Measurements from ENCODE around the gene PRKCA.

PRKCA gene

DNA sequence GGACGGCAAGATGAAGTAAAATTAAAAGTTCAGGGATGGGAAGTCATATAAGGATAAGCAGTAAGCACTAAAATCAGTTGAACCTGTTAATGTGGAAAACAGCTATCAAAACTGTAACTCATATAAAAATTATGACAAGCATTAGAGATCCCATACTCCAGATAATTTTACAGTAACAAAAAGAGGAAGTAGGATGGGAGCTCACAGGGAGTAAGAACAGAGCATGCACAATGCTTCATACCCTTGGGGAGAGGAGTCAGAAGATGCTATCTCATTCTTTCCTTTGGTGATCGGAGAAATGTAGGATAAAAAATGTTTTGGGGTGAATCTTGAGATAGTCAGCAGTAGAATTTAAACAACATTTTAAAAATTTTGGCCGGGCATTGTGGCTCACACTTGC is 367.8 kb downstream of the PRKCA start:
- no peak for DNase-seq (ENCODE audit: low read depth in 2 of 3, low spot score in 1 of 3)

DNA sequence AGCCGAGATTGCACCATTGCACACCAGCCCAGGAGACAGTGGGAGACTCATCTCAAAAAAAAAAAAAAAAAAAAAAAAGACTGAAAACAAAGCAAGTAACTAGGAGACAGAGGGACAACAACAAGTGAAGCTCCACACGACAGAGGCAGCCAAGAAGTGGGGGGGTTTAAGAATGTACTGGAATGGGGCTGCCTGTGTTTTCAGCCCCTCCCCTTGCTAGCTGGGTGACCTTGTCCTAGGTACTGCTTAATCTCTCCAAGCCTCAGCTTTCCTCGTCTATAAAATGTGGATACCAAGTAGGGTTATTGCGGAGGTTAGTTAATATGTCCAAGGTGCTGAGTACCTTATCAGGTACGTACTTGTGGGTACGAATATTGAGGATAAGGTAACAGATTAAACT is 368.7 kb downstream of the PRKCA start:
- no peak for DNase-seq (ENCODE audit: low read depth in 2 of 3, low spot score in 1 of 3)

DNA sequence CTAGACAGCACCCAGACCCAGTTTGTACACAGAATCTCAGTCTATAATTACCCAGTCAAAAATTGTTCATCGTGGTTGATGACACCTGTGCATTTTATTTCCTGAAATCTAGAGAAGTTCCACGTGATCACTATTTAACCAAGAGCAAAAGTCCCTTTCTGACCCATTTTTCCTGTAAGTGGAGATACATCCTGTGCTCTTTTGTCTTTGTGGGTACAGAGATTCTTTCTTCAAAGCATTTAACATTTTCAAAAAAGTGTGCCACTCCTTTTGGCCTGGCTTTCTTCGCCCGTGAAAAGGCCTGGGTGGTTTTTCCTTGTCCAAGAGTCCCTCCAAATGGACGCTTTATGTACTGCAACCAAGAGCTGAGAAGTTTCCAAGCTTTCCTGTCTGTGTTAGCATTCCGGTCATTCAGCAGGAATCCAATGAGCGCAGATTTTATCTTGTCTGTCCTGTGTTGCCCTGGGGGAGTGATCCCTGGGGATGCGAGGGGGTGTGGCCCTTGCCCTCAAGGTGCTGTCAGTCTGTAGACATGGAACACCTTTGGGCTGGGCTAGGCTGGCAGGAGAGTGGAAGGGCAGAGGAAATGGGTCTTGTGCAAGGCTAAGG is 371.4 kb downstream of the PRKCA start:
- DNase-seq (ENCODE audit: low read depth in 2 of 3, low spot score in 1 of 3): peak in 1 of 3 donors; percentile 20

DNA sequence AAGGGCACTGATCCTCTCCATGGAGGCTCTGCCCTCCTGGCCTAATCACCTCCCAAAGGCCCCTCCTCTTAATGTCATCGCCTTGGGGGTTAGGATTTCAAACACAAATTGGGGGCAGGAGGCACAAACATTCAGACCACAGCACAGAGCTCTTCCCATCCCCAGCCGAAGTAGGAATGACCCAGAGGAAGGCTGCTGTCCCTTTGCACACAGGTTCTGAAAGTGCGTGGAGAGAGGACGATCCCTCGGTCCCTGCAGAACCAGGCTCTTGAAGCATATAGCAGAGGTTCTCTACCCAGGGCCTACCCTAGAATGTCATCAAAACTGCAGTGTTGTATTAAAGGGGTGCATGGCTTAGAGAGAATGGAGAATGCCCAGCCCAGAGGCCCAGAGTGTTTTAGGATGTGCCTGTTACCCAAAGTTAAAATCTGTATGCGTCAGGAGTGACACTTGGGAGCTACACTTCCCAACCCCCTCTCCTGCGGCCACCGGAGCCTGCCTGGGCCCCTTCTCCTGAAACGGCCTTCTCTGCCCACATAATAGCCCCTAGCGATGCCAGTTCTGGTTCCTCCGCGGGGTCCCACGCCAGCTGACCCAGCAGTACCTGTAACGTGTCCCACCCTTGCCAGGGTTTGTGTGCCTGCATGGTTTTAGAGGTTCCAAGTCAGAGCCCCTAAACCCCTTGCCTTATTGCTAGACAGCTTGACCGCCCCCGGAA is 373.0 kb downstream of the PRKCA start:
- no peak for DNase-seq (ENCODE audit: low read depth in 2 of 3, low spot score in 1 of 3)

DNA sequence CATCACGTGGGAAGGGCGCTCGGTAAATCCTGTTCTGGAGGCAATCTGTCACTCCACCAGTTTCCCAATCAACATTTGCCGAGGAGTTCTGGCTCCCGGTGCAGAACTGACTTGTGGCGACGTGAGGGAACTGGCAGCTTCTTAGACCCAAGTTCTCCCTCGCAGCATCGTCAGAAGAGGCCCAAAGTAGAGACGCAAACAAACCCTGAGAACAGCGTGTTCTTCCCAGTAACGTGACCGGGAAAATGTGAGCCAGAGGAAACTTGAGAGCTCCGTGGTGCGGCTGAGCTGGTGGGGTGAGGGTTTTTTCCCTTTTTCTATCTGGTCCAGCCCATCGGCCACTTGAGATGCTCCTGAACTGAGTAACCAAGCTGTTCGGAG is 373.6 kb downstream of the PRKCA start:
- DNase-seq (ENCODE audit: low read depth in 2 of 3, low spot score in 1 of 3): no peak

DNA sequence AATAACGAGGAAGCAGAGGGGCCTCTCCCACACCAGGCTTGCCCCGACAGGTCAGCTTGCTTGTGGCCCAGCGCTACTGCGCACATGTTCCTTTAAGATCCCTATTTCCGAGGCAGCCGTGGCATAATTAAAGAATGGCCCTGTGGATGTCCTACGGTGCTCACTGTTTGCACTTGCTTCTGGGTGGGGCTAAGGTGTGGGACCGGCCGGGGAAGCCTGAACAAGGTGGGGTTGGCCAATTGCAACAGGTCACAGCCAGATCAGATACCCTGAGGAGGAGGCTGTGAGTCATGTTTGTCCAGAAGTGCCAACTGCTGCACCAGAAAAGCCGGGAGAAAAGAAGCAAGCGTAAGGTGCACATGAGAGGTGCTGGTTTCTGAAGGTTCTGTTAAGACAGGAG is 374.0 kb downstream of the PRKCA start:
- no peak for DNase-seq (ENCODE audit: low read depth in 2 of 3, low spot score in 1 of 3)

DNA sequence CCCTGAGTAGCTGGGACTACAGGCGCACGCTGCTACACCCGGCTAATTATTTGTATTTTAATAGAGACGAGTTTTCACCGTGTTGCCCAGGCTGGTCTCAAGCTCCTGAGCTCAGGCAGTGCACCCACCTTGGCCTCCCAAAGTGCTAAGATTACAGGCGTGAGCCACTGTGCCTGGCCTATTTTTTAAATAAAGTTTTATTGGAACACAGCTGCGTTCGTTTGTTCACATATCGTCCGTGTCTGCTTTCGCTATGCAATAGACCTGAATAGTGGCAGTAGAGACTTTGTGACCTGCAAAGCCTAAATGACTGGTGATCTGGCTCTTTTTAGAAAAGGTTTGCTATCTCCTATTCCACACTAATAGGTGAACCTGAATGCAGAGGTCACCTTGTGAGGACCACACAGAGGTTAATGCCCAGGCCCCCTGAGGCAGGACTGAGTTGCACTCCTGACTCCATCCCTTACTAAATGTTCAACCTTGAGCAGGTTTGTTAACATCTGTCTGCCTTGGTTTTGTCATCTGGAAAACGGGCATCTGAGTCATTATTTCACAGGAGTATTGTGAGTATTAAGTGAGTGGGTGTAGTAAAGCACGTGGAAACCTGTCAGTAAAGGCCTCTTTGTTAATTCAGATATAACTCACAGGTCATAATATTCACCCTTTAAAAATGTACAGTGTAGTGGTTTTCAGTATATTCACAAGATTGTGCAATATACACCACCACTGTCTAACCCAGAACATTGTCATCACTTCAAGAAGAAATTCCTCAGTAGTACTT is 375.0 kb downstream of the PRKCA start:
- peak in 1 of 3 donors; percentile 23 for DNase-seq (ENCODE audit: low read depth in 2 of 3, low spot score in 1 of 3)

DNA sequence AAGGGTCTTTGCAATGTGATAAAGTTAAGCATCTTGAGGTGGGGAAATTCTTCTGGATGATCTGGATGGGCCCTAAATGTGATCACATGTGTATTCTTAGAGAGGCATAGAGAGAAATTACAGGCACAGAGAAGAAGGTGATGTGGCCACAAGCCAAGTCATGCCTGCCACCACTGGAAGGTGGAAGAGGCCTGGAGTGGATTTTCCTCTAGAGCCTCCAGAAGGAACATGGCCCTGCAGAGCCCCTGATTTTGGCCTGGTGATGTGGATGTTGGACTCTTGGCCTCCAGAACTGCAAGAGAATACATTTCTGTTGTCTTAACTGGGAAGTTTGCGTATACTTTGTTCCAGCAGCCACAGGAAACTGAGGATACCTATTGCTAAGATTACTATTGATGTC is 375.6 kb downstream of the PRKCA start:
- no peak for DNase-seq (ENCODE audit: low read depth in 2 of 3, low spot score in 1 of 3)

DNA sequence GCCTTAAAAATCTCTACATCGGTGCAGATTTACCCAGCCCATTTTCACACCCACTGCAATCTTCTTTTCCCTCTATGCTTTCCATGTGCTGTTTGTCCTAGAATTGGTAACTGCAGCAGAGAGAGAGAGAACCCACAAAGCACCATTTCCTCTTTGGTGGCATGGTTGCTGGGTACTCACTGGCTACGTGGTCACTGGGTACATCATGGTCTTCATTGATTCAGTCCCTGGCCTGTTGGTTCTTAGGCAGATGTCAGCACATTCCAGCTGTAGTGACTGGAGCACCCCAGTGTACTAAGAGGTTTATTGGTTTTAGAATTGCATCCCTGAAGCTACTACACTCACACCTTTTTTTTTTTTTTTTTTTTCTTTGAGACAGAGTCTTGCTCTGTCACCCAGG is 376.4 kb downstream of the PRKCA start:
- DNase-seq (ENCODE audit: low read depth in 2 of 3, low spot score in 1 of 3): no peak

DNA sequence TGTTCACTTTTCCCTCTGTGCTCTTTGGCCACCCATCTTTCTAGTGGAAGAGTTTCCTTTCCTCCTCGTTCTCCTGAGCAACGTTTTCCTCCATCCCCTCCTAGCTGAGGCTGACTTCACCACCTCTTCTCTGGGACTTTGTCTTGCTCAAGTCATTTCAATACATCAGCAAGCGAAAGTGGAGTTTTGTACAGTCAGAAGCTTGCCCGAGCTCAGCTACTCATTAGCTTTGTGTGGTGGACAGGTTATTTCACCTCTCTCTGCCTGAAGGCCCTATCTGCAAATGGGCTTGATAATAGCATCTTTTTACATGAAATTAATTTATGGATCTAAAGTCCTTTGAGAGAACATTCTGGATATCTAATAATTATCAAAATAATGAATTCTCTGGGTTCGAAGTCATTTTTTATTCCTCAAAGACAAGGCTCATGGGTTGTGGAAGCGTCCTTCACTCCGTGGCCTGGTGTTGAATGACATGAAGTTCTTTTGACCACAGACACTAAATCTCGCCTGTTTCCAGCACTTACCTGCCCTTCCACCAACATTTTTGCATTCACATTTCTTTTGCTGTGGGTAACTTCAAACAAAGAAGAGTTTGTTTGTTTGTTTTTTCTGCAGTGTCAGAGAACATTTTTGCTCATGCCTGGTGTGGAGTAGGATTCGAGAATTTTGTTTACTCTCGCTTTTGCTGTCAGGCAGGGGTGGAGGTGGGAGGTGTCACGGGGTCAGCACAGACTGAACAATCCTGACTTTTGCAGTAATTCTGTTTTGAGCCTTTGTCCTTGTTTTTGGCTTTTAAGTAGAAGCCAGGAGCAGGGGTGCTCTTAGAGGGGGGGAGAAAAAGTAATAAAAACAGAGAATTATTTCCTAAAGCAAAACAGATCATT is 377.5 kb downstream of the PRKCA start:
- DNase-seq (ENCODE audit: low read depth in 2 of 3, low spot score in 1 of 3): no peak

DNA sequence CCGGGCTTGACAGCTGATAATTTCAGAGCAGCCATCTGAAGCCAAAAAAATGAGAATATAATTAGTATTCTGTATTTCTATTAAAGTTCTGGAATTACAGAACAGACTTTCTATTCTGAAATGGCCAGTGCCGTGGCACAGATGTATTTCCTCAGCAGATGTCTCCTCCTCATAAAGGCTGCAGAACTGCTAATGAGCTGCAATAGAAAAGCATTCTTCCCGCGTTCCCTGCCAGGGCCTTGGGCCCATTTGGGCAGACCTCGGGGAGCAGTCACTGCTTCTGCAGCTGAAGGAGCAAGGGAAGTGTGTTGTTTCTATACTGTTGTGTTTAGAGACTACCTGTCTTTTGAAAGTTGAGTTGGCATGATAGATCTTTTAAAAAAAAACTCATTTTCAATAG is 379.9 kb downstream of the PRKCA start:
- no peak for DNase-seq (ENCODE audit: low read depth in 2 of 3, low spot score in 1 of 3)

DNA sequence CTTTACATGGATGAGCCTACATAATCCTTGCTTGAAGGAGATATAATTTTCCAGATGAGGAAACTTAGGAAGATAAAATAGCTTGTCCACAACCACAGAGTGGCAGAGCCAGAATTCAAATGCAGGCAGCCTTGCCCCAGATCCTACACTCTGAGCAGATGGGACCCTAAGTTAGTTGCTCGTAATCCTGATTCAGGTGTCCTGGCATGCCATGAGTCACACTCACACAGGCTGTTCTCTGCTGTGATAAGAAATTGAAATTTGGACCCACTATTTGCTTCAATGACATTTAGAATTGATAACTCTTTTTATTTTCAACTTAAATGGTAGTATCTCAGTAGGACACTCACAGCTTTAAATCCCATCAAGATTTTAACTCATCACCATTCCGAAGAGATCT is 381.8 kb downstream of the PRKCA start:
- no peak for DNase-seq (ENCODE audit: low read depth in 2 of 3, low spot score in 1 of 3)

DNA sequence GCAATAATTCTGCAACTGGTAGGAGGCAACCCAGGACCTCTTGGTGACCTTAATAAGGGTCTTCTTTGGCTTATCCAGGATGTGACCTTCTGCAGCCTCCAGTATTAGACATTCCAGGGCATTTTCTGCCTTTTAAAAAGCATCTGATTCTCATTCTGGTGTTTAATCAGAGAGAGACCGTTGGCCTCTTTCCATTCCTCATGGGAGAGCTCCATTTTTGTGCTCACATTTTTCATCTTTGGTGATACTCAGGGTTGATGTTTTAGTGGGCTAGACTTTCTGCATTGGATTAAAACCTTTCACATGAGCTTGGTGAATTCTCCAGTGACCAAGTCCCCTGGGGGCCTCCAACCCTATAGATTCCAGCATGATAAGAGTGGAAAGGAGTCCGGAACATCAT is 382.3 kb downstream of the PRKCA start:
- DNase-seq (ENCODE audit: low read depth in 2 of 3, low spot score in 1 of 3): no peak

DNA sequence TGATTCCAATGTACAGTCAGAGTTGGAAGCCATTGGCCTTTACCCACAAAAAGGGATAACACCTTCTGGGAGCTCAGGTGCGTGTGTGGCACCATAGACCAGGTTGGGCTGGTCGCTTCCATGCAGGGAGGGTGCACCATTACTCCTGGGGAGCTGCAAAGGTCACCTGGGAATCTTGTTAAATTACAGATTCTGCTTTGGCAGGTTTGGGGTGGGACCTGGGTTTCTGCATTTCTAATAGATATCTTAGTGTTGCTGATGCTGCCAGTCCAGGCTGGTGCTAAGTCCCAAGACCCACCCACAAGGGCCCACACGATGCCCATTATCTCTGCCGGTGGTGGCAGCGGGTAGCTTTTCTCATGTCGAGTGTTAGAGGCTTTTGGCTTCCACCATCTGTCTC is 384.2 kb downstream of the PRKCA start:
- DNase-seq (ENCODE audit: low read depth in 2 of 3, low spot score in 1 of 3): no peak

DNA sequence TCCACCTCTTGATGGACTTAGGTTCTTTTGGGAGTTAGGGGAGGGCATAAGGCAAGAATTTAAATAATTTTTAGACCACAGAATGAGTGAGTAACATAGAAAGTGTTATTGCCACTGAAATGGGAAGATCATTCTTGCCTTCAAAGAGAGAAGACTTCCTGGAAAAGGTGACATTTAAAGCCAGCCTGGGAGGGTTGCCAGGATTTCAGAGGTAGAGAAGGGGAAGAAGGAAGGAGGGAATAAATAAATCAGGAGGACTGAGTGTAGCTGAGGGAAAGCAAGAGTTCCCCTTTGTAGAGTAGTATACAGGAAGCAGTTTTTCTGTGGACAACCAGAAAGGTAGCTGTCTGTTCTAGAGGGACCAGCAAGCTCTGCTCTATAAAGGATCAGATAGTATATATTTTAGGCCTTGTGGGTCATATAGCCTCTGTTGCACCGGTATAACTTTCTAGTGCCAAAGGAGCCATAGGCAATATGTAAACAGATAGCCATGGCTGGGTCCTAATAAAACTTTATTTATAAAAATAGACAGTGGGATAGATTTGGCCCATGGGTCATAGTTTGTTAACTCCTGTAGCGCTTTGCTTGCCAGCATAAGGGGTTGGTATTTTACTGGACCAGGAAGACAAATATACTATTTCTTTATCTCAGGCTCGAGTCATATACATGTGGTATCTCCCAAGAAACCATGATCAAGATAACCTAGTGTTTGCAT is 385.3 kb downstream of the PRKCA start:
- DNase-seq (ENCODE audit: low read depth in 2 of 3, low spot score in 1 of 3): no peak

DNA sequence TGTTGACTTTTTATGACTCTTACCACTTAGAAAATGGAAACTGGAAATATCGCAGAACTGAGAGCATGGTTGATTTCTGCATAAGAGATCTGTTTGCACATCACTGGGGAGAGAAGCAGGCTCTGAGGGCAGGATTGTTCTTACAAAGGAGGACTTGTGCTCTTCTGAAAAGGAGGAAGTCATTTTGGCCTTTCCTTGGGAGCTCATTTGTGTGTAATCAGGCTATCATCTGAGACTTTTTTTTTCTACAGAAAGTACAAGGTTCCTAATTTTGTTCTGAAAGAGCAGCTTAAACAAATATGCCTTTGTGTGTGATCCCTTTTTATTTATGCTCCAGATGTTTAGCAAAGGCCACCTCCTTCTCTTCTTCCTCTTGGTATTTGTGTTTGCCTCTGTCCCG is 386.8 kb downstream of the PRKCA start:
- DNase-seq (ENCODE audit: low read depth in 2 of 3, low spot score in 1 of 3): no peak

DNA sequence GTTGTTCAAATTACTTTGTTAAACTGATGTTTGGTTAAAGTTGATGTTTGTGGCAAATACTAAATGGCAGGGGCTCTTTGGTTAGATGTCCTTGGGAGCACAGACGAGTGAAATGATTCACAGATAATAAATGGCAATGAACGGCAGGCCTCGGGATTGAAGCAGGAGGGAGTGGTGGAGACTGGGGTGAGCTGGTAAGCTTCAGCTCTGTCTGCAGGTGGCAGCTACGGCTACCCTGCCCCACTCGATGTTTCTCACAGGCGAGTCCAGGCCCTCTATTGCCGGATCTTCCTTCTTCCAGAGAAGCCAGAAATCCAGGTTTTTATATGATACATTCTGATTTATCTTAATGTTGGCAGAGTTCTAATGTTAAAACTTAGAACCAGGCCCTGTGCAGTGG is 387.8 kb downstream of the PRKCA start:
- DNase-seq (ENCODE audit: low read depth in 2 of 3, low spot score in 1 of 3): no peak

DNA sequence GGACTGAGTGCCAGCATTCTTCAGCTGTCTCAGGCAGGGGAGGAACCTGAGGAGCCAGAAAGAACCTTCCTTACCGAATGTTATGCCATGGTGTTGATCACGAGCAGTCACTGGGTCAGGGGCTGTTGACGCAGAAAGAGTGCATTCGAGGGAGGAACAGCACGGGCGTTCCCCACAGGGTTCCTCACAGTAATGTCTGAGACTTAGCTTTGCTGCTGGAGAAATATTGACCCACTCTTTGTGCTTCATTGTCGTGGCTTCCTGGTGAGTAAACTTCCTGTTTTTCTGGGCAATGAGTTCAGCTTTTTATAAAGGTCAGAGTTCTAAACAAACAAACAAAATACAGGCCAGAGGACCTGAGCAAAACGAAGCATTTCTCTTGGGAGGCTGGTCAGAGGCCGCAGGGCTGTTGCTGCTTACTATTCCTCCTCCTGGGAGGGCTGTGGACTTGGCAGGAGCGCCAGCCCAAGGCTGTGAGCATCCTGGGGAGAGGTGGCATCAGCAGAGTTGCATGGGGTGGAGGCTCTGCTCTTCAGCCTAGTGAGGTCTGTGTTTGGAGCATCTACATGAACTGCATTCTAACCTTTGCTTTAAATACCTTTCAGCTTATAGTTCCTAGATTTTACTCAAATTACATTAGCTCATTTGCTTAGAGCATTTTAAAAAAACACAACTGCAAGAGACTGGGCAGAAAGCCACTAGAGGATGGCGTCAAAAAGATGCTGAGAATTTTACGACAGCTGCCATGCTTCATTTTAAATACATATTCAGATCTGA is 389.4 kb downstream of the PRKCA start:
- DNase-seq (ENCODE audit: low read depth in 2 of 3, low spot score in 1 of 3): no peak

DNA sequence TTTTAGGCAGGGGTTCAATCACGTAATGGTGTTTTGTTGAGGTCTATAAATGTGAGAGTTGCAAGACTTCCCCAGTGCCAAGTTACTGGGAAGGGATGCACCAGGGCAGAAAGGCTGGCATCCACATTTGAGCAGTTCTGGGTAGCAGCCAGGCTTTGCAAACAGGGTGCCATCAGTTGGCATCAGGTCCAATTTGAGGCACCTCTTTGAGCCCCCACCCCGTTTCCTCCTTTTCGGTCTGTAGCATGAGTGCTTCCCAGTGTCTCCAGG is 389.9 kb downstream of the PRKCA start:
- no peak for DNase-seq (ENCODE audit: low read depth in 2 of 3, low spot score in 1 of 3)

DNA sequence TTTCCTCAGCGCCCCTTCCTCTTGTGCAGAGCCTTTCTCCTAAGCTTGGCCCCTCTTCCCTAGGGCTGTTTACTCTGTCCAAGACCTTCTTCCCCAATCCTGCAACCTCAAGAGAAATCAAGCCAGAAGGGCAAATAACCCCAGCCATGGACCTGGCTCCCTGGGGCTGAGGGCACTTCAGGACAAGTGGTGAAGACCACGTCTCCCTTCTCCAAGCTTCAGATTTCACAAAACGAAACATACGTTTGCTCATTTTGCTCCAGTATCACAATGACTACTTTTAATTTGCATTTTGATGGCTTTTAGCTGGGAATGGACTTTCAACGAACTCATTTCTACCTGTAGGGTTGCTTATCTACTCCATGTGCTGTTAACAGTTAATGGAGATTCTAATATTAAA is 392.7 kb downstream of the PRKCA start:
- no peak for DNase-seq (ENCODE audit: low read depth in 2 of 3, low spot score in 1 of 3)

Measured in stimulated activated CD4-positive, alpha-beta T cell treated with anti-CD3 and anti-CD28 coated beads, Interleukin-12 subunit alpha, Interleukin-12 subunit beta, amount 100 ng/mL, for 48 hours (primary cell).